Stimulated activated CD4-positive, alpha-beta T cell treated with anti-CD3 and anti-CD28 coated beads, Interleukin-1b, Interleukin-23, amount 100 ng/mL, for 48 hours (primary cell): Measurements from ENCODE around the gene LRMDA.

Experiments
- DNase-seq: peaks from one replicate; pipeline ENCODE4 v3.0.0-alpha.2; 2020

Gene LRMDA

DNA sequence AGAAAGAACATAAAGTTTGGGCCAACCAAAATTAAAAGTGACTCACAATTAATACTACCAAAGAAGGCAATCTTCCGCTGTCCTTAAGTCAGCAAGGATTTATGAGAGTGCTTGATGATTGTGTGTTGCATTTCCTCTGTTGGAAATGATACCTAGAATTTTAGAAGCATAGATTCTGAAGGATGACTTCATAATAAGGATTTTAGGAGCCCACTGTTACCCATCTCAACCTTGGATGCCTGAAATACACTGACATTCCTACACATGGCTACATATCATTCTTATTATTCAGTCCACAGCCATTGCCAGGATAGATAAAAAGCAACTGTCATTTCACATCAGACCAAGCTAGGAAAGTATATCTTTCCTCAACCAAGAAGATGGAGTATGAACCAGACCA is 823.8 kb downstream of the LRMDA start:
- no peak for DNase-seq

DNA sequence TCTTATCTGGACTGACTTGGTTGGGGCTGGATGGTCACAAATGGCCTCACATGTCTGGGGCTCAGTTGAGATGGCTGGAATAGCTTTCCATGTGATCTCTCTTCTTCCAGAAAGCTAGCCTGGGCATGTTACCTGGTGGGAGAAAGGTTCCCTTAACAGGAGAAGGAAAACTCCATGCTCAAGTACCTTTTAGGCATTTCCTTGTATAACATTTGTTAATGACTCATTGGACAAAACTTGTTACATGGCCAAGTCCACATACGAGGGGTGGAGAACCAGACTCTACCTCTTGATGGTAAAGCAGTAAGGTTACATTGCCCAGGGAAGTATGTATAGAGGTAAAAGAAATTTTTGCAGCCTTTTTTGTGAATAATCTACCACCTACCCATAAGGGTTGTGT is 826.4 kb downstream of the LRMDA start:
- no peak for DNase-seq

- DNase-seq = no peak
Measured at GRCh38 chr10:76265441-76266113, 834.2 kb downstream of the LRMDA start.

DNA sequence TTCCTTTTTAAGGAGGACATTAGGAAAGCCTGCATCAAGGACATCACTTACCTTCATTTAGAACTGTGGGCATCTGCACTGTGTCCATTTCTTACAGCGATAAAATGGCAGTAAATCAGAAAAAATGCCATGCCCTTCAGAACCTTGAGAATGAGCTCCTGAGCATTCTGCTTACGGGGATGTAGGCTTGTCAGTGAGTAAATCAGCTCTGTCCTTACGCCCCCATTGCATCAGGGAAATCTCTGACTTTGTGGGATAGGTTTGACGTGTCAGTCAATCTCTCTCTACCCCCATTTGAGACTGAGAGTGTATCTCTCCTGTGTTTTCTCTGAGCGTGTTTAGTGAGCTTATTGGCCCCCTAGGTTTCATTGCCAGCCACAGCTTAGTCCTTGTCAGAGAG is 837.1 kb downstream of the LRMDA start:
- no peak for DNase-seq

DNA sequence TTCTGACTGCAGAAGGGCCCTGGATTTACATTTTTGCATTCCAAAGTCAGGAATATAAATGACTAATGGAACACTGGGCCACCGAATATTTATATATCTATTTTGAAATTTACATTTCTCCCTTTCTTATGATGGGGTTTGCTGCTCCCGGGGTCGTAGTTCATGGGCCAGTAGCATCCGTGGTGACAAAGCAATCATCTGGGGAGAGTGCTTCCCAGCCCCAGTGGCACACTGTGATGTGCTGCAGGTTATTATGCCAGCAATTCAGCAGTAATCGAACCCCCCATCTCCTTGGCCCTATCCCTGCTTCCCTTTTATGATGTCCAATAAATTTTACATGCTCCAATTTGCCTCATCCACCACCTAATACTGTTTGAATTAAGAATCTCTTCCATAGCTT is 837.5 kb downstream of the LRMDA start:
- no peak for DNase-seq

DNA sequence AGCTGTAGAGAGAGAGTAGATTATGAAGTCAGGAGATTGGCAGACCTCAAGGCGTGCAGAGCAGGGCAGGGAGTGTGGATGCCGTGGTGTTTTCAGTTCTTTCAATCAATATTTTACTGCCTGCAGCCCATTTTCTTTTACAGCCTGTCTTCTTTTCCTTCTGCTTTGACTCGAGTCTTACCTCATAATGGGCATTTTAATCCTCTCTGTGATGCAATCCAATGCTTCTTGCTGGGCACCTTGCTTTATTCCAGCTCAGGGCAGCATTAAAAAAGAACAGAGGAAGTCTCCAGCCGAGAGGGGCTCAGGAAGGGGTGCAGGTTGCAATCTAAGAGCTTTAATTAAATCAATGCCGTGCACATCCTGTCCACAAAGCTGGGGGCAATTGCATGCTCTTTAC is 839.0 kb downstream of the LRMDA start:
- DNase-seq = no peak

DNA sequence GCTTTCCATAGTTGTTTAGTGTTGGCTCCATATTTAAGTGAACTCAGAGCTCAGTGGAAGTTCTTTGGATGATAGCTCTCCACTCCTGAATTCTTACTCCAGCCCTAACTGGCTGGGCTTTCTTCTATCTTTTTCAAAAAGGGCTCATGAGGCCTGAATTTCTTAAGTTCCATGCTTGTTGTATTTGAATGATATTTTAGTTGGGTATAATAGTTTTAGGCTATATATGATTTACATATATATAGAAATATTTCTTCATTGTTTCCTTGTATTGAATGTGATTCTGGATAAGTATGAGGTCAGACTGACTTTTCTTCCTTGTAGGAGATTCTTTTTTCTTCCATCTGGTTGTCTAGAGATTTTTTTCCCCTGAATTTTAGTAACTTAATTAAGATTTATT is 843.5 kb downstream of the LRMDA start:
- DNase-seq = no peak

DNA sequence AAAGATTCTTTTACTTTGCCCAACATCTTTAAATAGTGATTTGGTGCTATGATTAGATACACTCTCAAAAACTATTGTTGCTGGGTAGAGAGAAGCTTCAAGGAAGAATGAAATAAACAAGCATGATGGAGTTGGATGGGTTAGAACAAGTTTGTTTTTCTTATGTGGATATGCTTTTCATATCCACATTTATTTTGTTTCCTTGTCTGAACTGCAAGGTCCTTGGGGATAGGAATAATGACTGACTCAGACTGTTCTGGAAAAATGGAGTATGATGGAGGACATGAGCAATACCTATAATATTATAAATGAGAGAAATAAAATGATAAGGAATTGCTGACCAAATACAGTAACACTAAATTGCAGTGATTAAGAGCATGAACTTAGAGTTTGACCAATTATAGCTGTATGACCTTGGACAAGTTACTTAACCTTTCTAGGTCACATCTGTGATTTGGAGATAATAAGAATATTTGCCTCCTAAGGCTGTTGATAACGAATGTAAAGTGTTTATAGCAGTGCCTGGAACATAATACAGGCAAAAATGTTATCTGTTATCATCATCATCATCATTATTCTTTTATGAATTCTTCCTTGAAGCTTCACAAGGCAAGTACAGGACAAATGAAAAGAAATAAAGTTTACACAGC is 847.5 kb downstream of the LRMDA start:
- DNase-seq = no peak

DNA sequence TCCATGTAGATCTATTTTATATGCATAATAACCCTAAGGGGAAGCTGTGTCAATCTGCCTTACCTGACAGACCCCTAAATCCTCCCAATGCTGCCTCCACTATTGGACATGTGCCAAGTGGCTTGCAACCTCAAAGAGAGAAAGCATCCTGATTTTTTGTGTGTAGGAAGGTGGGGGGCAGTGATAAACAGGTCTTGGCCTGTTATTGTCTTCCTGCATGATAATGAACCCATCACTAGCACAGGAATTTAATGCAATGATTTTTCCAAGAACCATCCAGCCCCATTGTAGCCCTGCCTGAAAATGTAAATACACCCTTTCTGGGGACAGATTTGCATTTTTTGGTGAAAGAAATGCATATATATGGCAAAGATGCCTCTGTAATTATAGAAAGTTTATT is 850.2 kb downstream of the LRMDA start:
- DNase-seq = no peak

GRCh38 chr10:76282061-76283025 is 850.9 kb downstream of the LRMDA start:
- DNase-seq = no peak

- no peak for DNase-seq
Measured at GRCh38 chr10:76284351-76284750, 852.9 kb downstream of the LRMDA start.

DNA sequence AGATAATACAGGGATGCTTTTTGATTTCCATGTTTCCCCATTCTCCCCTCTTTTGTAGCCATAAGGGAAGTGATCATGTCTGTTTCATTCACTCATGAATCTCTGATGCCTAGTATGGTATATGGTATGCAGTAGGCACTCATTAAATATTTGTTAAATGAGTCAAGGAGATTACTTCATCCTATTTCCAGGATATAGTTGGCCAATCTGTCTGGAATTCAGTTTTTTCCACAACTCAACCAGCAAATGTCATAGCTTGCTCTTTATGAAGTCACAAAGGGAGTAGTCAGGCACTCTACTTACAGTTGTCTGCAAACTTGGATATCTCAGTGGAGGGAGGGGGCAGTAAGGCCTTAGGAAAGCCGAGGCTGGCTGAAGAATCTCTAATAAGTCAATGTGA is 853.6 kb downstream of the LRMDA start:
- no peak for DNase-seq

DNA sequence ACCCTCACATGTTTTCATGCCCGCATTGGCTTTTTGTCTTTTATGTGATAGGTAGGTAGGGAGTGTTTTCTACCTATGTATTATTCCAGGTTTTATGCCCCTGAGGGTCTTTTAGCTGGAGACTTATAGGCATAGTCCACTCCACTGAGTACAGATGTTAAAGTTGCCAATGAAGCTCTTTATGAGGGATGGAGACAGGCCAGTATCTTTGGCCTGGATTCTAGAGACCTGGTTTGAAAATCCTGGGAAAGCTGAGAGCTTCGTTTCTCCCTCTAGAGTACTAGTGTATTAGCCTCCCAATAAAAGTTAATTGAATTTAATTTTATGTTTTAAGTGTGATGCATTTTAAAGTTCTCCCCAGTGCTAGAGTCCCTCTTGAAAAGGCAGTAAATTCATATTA is 854.1 kb downstream of the LRMDA start:
- DNase-seq = no peak

DNA sequence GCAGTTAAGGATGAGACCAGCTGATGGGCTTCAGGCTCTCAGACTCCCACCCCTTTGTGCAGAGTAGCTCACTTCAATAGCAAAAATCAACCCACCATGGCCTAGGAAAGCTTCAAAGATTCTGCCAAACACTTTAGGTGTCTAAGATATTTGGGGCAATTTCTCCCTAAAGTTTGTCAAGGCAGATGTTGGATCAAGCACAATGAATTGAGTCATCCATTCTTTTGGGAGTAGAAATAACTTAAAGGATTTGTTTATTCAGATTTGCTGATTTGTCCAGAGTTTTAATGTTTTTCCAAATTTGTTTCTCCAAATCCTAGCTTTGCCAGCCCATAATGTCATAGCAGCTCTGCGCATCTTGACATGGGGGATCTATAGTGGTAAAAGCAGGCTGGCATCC is 855.1 kb downstream of the LRMDA start:
- no peak for DNase-seq

GRCh38 chr10:76287856-76288255 is 856.4 kb downstream of the LRMDA start:
- no peak for DNase-seq

GRCh38 chr10:76291175-76291574 is 859.8 kb downstream of the LRMDA start:
- DNase-seq = no peak

DNA sequence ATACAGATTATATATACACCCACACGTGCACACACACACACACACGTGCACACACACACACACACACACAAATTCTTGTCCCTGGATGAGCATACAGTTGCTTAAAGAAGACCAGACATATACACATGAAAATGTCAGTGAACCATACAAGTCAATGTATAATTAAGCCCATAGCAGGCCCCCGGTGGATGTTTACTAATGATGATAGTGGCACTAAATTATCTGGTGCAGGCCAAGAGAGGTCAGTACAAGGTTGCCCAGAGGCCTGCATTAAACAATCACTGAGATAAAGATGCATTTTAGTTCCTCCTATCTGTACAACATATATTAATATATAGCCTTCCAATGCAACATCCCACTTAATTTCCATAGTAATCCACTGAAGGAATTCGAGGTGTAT is 860.5 kb downstream of the LRMDA start:
- DNase-seq = no peak

DNA sequence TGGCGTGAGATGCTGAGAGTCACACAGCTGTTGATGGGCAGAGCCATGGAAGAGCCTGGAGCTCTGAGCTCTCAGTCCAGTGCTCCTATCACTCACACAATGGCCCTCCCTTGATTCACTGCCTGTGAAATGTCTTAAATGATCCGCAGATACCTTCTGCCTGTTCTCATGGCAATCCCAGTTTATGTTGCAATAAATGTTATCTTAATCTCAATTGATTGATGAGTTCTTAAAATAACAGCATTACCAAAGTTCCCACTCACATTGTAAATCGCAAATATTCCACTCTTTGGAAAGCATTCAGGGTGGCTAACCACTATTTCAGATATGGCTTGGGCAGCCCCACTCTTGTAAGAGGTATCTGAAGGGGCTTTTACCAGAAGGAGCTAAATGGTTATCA is 865.5 kb downstream of the LRMDA start:
- DNase-seq = no peak

DNA sequence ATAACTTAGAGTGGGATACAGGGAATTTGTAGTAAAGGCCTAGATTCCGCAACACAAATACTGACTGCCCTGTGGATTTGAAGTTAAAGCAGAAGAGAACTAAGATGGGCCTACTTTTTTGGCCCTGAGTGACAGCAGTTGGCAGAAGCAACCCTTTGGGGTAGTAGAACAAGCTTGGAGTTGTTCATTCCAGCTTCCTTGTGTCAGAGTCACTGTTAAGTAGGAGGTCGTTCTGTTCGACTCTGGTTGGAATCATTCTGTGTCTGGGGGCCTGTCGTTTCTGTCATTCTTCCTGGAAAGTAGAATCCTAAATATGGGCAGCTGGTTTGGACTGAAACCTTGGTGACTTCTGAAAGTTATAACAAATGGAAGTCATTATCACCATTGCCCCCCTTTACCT is 865.9 kb downstream of the LRMDA start:
- DNase-seq = no peak

DNA sequence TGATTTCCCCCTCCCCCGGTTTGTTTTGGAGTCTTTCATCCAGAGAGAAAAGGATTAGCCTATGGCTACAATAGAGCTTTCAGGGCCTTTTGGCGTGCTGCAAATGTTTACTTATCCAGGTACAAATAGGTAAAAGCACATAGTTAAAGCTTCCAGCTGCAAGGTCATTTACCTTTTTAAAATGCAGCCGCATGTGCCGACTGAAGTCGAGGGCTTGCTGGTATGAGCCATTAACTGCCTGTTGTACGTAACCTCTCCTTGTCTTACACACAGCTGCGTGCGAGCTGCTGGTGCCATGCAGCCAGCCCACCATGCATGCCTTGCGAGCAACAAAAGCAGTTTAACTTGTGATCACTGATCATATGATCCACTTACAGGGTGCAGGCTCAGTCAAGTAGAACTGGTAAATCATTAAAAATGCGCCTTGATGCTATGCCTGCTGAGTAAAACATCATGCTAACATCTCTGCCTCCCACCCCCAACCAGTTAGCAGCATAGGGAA is 866.4 kb downstream of the LRMDA start:
- DNase-seq = no peak

DNA sequence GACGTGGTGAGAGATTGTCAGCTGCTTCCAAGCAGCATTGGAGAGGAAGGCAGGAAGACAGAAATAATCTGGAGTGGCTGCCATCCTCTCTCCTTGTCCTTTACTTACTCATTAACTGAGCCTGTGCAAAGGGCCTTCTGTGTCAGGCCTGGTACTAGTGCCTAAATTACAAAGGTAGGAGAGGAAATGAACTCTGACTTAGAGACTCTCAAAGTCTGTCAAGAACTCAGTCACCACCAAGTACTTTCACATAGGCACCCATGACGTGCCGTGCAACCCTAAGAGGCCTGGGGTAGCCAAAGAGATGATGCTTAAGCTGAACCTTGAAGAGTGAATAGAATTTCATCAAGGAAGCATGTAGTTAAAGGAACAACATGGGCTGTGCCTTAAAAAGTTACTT is 866.9 kb downstream of the LRMDA start:
- DNase-seq = no peak

GRCh38 chr10:76299501-76299900 is 868.1 kb downstream of the LRMDA start:
- no peak for DNase-seq

DNA sequence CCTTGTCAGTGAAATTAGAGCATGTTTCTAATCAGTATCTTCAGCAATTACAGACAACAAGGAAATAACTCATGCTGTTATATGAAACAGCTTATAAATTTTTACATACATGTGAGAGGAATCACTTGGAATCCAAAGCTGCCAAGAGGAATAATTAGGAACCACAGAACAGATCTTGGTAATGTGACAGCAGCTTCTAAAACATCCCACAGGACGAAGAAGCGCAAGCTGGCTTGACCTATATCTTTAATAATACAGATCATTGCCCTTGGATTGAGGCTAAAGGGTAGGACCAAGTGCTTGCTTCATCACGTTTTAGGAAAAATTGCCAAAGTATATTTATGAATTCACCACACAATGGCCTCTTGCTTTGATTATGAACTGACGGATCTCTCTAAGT is 869.8 kb downstream of the LRMDA start:
- no peak for DNase-seq

GRCh38 chr10:76301950-76302349 is 870.5 kb downstream of the LRMDA start:
- DNase-seq = no peak
